HPDE6-E6E7 (cell line): ENCODE measurements around the gene SMYD5.
A peak's percentile ranks its signal among the peaks of the same experiment; 100 is the strongest.
"Not testable (repeated sequence)": the region's sequence is repeated elsewhere in the genome, so short reads cannot be mapped to it uniquely, and the experiment has no call there.

Experiments
- DNase-seq: peaks from one replicate; pipeline ENCODE4 v3.0.0; 2011; ENCODE audit warnings: missing footprints; ENCODE audit errors: extremely low spot score

Gene SMYD5

DNA sequence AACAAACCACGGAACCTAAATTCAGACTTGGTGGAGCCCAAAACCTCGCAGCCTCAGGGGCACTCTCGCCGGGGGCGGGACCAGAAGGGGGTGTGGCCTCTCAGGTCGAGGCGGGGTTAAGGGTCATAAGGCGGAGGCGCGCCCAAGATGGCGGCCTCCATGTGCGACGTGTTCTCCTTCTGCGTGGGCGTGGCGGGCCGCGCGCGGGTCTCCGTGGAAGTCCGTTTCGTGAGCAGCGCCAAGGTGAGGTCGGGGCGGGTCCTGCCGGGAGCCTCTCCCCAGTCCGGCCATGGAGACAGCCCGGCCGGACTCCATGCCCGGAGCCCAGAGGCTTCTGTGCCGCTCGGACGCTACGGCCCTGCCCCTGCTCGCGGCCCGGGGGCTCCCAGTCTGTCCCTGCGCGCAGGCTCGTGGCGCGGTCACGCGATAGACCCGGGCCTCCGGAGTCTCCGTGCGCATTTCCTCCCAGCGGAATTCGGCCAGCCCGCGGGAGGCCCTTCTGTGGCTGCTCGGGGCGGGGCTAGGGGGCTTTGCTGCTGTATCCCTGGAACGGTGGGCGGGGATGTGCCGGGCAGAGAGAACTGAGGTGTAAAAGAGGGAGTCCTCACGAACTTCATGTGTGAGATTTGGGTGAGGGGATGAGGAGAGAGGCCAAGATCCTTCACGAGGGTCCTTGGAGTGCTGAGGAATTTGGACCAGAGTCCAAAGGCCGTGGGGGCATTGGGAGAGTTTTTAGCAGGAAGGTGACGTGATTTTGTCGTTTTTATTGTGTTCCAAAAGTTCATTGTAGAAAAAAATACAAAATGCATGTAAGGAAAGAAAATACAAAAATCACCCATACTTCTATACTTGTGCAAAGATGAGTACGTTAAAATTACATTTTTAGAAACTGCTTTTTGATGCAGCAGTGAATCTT, at the start of gene SMYD5:
TSS of gene SMYD5 (plus strand) at position 126 of the 916 bp plus-strand sequence. CDS start at position 148, 22 bp downstream.
- peak; percentile 71 for DNase-seq

DNA sequence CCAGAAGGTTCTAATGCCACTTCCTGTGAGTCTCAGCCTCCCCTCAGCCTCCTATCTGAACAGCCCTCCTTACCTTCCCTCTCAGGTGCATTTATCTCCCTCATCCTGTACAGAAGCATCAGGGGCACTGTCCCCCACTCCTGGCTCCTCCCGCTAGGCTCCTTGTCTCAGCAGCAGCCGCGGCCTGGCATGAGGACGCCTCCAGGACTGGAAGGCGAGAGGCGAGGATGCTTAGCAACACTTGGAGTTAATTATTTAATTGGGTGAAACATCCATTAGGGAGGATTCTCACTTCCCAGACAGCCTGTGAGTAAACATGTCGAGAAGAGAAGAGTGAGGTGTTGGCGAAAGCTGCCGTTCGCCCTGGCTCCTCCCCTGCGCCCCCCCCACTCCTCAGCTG, 48.1 kb upstream of the SMYD5 start:
- DNase-seq: not testable (repeated sequence)

DNA sequence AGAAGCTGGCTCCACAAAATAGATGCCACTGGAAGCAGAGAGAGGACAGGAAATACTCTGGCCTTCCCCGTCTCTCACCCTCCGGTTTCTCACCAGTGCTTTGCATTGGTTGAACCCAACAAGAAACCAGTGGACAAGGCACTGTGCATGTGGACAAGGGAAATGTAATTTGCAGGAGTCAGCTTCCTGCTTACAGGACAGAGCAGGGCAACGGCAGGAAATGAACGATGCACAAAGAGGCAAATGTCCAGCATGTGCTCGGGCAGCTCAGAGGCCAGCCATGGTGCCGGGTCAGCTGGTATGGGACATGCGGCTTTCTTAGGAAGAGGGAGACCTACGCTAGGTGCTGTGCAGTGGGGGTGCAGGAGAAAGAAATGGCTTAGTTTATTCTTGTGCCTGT, 47.2 kb upstream of the SMYD5 start:
- DNase-seq: not testable (repeated sequence)

DNA sequence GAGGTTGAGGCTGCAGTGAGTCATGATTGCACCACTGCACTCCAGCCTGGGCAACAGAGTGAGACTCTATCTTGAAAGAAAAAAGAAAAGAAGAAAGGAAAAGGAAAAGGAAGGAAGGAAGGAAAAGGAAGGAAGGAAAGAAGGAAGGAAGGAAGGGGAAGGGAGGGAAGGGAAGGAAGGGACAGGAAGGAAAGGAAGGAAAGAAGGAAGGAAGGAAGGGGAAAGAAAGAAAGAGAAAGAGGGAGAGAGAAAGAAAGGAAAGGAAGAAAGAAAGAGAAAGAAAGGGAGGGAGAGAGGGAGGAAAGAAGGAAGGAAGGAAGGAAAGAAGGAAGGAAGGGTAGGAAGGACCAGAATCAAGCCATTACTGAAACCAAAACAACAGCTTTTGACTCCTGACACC, 45.7 kb upstream of the SMYD5 start:
- not testable (repeated sequence) for DNase-seq

DNA sequence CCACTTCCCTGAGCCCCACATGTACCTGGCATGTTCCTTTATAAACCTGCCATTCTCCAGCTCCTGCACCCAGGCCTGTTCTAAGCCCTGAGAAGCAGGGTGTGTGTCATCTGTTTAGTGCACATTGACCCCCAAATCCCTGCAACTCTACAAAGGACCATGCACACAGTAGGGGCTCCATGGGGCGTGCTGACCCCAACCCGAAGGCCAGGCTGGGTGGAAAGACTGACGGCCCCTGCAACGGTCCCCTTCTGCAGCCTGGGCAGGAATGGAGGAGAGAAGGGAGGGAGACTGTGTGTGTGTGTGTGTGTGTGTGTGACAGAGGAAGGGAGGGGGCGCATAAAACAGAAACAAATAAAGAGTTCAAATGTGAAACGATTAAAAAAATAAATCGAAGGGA, 43.7 kb upstream of the SMYD5 start:
- not testable (repeated sequence) for DNase-seq

DNA sequence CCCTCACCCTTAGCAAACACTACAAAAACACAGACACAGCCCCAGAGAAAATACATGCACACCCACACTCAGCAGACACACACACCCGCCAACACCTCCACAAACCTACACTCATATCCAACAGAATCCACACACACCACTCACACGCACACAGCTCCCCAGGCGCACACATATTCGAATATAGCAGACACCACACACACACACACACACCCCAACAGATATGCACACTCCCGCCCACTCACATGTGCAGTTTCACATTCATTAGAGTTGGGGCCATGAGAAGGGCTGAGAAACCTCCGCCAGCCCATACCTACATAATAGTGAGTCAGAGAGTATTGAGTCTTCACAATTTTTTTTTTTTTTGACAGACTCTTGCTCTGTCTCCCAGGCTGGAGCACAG, 41.1 kb upstream of the SMYD5 start:
- no peak for DNase-seq

DNA sequence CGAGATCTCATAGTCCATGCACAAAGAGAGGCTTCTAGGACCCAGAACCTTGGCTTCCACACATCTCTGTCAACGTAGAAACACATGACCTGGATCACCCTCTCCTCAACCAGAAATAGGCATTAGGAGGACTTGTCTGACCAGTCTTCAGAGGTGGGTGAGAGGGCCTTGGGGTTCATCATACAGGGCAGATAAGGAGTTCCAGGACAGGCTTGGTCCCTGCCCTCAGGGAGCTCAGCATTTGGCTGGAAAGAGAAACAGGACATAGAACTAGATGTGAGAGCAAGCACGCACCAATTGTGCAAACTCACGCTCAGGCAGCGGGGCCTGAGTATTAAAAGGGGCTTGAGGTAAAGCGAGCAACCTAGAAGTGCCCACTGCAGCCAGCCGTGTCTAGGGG, 40.3 kb upstream of the SMYD5 start:
- DNase-seq: no peak

DNA sequence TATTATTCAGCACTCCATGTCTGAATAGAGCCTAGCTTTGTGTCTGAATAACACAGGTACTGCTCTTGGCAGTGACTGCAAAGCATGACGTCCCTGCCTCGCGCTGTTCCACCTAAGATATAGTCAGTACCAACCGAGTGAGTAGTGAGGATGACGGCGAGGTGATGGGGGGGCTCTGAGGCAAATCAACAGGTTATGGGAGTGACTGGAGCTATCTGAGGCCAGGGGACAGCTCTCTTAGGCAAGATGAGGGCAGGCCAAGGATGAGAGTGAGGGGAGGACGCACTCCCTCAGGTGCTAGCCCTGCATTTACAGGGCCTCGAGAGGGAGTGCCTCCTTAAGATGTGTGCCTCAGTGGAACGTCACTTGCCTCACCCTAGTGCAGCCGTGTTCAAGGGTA, 39.8 kb upstream of the SMYD5 start:
- DNase-seq: no peak

DNA sequence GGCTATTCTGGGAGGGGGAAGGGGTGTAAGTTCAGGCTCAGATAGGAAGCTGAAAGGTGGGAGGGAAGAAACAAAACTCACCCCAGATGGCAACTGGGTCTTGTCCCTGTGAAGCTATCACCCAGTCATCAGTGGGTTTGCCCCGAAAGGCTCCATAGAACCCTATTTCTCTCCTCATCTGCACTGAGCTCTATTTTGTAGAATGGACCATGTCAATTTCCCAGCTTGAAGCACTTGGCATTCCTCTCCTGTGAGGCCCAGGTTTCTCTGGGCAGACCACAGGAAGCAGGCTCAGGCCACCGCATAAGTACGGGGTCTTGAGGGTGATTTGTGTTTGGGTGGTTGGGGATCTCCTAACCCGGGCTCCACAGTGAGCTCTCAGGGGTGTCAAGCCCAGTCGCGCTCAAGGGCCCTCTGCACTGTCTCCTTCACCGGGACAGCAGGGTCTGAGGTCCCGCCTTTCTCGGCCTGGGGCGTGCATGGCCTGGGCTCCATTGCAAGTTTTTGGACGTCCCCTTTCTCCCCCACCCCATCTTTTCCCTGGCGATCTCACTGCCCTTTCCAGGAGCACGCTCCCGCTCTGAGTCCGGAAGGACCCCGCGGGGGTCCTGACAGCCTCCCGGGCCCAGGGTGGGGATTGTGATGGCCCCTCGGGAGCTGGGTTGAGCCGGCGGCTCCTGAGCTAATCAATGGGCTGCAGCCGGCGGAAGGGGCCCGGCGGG, 38.9 kb upstream of the SMYD5 start:
- no peak for DNase-seq

DNA sequence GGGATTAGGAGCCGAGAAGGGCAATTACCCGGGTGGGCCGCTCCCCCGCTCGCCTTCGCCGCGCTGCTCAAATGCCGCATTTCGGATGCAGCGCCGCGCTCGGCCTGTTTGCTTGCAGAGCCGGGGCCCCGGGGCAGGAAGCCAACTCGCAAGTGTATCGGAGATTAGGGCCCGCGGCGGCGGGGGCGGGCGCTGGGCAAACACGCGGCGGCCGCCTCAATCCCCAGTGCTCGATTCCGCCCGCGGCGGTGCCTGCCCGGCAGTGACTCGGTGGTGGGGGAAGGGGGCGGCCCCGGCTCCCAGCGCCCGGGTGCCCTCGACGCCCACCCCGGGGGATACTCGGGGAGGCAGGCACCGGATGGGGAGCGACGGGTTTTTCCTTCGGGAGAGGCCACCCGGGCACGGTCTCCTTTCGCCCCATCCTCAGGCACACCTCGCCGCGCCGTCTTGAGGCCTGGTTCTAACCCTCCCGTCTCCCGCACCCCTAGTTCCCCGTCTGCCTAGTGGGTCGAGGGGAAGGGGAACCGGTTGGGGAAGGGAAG, 38.3 kb upstream of the SMYD5 start:
- no peak for DNase-seq

DNA sequence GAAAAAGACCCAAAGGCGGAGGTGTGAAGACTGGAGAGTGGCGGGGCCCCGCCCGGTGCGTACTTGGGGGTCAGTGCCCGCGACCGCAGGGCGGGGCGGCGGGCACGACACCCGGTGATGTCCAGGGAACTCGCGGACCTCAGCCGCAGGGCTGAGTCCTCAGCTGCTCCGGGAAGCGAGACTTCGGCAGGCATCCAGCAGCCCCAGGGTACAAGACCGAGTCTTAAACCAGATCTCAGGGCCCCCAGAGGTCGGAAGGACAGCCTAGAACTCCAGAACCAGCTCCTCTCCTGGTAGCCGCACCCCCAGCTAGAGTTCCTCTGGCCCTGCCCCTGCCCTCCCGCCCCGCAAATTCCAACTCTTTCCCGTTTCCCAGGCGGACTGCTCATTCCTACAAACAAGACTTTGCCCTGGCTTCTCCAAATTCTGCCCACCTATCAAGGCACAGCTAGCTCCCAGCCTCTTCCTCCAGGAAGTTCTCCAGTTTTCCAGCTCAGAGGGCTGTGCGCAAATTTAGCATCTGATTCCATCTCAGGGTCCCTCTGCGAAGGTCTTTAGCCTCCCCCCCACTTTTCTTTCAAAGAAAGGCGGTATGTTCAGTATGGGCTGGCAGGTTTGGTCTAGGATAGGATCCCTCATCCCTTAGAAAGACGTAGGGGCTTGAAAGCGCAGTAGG, 37.7 kb upstream of the SMYD5 start:
- DNase-seq: no peak

DNA sequence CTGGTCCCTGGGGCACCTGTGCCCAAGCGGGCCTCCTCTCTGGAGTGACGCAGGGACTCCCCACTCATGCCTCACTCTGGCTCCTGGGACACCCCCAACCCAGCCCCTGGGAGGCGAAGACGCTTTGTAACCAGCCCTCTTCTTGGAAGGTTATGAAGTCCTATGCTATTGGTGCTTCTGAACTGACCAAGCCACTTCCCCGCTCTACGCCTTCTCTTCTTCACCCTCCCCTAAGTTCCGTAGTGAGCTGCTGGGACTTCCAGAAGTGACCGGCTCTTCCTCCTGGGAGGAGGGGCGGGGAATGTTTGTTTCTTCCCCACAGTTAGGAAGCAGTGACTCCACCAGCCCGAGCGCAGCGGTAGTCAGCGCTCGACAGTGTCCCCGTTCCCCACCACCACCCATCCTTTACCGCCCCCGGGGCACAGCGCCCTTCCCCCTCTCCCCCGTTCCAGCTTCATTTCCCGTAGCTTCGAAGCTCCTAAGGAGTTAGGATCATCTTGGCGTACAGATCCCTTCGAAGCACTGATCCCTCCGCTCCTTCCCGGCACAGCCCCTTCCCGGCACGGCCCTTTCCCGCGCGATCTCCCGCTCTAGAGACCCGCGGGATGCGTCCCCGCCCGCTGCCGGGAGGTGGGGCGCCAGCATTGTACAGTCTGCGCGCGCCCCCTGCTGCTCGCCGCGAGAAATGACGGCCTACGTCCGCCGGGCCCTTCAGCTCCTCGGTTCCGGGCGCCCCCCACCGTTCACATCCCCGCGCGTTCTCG, 37.0 kb upstream of the SMYD5 start:
- peak; percentile 87 for DNase-seq

DNA sequence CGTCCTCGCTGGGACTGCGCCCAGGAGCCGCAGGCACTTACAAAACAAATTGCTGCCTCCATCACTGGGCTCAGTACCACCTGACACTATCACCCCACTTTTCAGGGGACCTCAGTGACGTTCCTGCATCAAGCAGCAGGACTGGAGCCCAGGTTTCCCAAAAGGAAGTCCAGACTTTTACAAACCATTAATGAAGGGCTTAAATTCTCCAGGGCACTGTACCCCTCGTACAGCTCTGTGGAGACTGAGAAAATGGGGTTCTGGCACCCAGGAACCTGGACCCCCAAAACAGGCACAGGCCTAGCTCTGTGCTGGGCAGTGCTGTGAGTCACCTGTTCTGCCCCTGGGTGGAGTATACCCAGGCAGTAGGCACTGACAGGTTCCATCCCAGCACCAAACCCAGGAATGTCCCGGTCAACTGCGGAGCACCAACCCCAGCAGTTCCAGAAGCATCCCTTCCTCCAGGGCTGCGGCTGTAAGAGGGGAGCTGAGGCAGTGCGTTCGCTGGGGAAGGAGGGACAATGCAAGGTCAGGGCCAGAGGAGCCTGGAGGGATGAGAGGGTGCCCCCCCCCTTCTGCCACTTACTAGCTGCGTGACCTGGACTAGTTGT, 36.3 kb upstream of the SMYD5 start:
- no peak for DNase-seq

DNA sequence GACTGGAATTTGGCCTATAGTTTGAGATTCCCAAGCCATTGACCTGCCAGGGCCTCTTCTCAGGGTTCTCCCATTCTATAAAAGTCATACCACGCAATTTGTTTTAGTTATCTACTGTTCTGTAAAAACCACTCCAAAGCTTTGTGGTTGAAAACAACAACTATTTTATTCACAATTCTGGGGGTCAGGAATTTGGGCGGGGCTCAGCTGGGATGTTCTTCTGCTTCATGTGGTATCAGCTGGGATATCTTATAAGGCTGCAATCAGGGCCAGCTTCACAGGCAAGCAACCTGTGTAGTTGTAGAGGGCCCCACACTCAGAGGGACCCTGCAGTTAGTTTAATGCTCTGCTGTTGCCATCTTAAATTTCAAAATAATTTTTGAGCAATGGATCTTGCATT, 28.1 kb upstream of the SMYD5 start:
- no peak for DNase-seq

DNA sequence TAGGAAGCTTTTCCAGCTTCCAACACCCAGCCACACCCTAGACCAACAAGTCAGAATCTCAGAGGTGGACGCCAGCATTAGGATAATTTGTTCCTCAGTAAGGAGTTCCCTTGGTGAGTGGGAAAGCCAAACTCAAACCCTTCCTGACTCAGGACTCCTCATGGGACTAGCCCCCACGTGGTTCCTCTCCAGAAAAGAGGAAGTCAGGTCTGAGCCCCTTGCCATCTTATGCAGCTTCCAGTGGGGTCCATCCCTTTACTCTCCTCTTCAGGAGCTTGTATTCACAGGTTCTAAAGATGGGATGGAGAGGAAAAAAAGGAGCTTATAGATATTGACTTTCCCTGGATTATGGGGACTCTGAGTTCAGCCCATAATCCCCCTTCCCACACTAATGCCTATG, 26.5 kb upstream of the SMYD5 start:
- DNase-seq: no peak

DNA sequence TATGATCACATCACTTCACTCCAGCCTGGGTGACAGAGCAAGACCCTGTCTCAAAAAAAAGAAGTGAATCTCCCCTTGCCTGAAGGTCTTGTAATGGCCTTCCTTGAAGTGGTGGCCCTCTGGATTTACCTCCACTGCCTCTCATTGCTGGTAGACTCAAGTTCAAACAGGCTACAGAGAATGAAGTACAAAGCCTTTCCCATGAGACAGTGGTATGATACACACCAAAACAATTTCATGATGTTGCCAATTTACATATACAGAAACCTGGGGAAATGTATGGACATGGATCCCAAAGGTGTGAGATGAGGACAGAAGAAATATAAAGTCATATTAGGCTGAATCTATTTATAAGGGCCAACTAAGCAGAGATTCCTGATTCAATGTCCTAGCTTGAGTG, 16.5 kb upstream of the SMYD5 start:
- DNase-seq: no peak

DNA sequence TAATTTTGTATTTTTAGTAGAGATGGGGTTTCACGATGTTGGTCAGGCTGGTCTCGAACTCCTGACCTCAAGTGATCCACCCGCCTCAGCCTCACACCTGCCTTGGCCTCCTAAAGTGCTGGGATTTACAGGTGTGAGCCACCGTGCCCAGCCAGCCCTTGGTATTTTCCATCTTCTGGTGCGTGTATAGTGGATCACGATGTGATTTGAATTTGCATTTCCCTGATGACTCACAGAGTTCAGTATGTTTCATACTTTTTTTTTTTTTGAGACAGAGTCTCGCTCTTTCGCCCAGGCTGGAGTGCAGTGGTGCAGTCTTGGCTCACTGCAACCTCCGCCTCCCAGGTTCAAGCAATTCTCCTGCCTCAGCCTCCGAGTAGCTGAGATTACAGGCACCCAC, 13.8 kb upstream of the SMYD5 start:
- DNase-seq: not testable (repeated sequence)

DNA sequence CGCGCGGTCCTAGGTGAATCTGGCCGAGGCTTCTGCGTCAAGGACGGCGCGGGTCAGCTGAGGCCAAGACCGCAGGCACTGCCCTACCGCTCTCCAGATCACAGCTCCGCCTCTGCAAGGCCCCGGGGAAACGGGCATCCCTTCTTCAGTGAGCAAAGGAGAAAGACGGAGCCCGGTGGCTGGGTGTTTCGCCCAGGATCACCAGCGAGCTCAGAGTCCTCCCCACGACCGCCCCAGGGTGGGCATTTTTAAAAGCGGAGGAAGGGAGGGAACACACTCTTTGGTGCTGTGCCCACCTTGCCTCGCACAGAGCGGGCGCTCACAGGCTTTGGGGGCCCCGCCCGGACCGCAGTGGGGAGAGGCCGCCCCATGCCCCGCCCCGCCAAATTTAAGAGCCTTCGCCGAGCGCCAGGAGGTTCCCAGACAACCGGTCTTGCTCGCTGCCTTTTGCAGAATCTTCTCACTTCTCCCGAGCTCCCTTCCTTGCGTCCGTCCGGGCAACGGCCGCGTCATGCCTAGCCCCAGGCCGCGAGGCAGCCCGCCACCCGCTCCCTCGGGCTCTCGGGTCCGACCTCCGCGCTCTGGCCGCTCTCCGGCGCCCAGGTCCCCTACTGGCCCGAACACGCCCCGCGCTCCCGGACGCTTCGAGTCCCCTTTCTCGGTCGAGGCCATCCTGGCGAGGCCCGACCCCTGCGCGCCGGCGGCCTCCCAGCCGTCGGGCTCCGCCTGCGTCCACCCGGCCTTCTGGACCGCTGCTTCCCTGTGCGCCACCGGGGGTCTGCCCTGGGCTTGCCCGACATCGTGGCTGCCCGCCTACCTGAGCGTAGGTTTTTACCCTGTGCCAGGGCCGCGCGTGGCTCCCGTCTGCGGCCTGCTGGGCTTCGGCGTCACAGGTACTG, 11.6 kb upstream of the SMYD5 start, which contains the start of gene NOTO:
TSS of gene NOTO (plus strand) at position 419 of the 899 bp plus-strand sequence. CDS start at position 512, 93 bp downstream.
- no peak for DNase-seq

DNA sequence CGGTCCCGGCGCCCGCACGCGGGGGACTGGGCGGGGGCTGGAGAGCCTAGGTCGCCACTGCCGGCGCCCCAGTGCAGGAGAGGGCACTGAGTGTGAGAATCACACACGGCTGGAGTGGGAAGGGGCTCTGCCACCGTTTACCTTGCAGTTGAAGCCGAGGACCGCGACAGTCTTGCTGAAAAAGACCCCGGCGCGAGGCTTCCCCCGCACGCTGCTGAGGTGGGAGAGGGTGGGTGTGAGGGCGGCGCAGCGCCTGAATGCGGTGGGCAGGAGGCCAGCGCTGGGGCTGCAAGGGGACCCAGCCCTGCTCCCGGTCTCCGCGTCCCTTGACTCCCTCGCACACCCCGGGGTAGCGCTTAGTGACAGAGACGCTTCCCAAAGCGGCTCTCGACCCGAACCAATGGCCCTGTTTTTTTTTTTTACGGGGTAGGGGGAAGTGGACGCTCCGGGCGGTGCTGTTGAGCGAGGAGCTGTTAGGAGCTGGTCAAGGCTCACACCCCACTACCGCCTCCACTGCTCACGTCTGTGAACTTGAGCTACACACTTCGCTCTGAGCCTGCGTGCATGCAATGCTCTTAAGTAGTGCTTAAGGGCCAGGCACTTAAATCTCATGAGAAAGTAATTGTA, 10.9 kb upstream of the SMYD5 start:
- DNase-seq: no peak
